Gastroesophageal sphincter (tissue), 4 donors: ENCODE results near the gene UMAD1. TPM values are rescaled to one million over a fixed set of nuclear protein-coding genes. Genes with fewer than 3 reads are reported as not detected.
A peak's percentile ranks its signal among the peaks of the same experiment; 100 is the strongest.

Experiments
- ATAC-seq: fragments of 150-250 bp; one replicate; pipeline ENCODE4 v1.9.1; 2016; ENCODE audit warnings: mild to moderate bottlenecking, moderate library complexity
- H3K27ac ChIP-seq, 4 donors: fragments of 200-600 bp; sonication (generic) in 3 of 4; 1 replicate in 3 of 4; 2 replicates in 1 of 4; pipeline ENCODE4 v1.5.1; 2016 to 2019
- H3K27me3 ChIP-seq: fragments of 200-600 bp; sonication (generic); one replicate; pipeline ENCODE4 v1.5.1; 2019
- H3K36me3 ChIP-seq, 2 donors: fragments of 200-600 bp; sonication (generic); one replicate each; pipeline ENCODE4 v1.5.1; 2019; ENCODE audit warnings: control low read depth in 1 of 2
- H3K4me1 ChIP-seq, 3 donors: fragments of 200-600 bp; sonication (generic); 1 replicate in 2 of 3; 2 replicates in 1 of 3; pipeline ENCODE4 v1.5.1; 2016 to 2019; ENCODE audit warnings: control low read depth in 2 of 3
- H3K4me3 ChIP-seq, 2 donors: fragments of 200-600 bp; sonication (generic); one replicate each; pipeline ENCODE4 v1.5.1; 2019; ENCODE audit warnings: mild to moderate bottlenecking in 1 of 2, moderate library complexity in 1 of 2
- H3K9me3 ChIP-seq, 3 donors: fragments of 200-600 bp; sonication (generic); one replicate each; pipeline ENCODE4 v1.5.1; 2017 to 2019; ENCODE audit warnings: control low read depth in 2 of 3
- EP300 ChIP-seq: sonication (generic); formaldehyde crosslinking; IDR thresholded peaks from one replicate; pipeline ENCODE4 v1.6.1; 2017; ENCODE audit warnings: antibody characterized with exemption, mild to moderate bottlenecking
- POLR2A ChIP-seq, 2 donors: fragments of 450-650 bp; IDR thresholded peaks; one replicate each; pipeline ENCODE4 v1.6.1; 2017; ENCODE audit warnings: antibody characterized with exemption in 2 of 2, mild to moderate bottlenecking in 2 of 2, moderate library complexity in 1 of 2
- POLR2AphosphoS5 ChIP-seq: sonication (generic); formaldehyde crosslinking; IDR thresholded peaks from one replicate; pipeline ENCODE4 v1.6.1; 2017; ENCODE audit warnings: antibody characterized with exemption
- WGBS, 2 donors: methylation state at CpG; one replicate each; pipeline ENCODE4 v1.1.5; 2018; ENCODE audit warnings: low coverage in 1 of 2; 5-methylcytosine and 5-hydroxymethylcytosine counted together
- total RNA-seq, 4 donors: library from RNA; depleted of rRNA; stranded (reverse); fragments of >200 nt; gene quantifications; one replicate each; pipeline ENCODE4 v1.1.0, GENCODE V29; 2016
- TF ChIP-seq, protein P1 (sequence below), 4 experiments: fragments of 200-600 bp in 2 of 4; fragments of 450-650 bp in 2 of 4; sonication (generic) in 1 of 4; IDR thresholded peaks; one replicate each; pipeline ENCODE4 v1.5.1; 2017 to 2019; ENCODE audit warnings: antibody characterized with exemption in 4 of 4, mild to moderate bottlenecking in 2 of 4, moderate library complexity in 2 of 4

UMAD1 gene
- total RNA-seq, 4 donors from 2014 or later, result 7.4 to 24.4 (median 15.9) TPM

DNA sequence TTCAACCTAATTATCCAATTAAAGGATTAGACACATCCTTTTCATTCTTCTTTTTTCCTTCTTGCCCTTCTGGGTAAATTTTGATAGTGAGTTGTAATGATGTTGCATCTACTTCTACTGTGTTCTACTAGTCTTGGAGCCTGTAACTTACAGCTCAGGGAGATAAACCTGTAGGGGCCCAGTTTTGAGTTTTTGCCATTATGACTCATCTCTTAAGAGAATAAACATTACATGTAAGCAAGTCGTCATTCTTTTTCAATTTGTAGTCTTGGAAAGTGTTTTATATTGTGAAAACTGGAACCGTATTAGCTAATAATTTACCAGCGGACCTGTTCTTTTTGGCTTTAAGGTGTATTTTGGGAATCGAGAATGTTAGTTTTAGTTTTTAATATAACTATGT, 167.6 kb downstream of the UMAD1 start:
- WGBS, 2 donors, result 46 to 63% methylated on average over 4 of the region's 4 CpGs
- no peak overlapping the region for H3K4me3 ChIP-seq
- H3K27ac ChIP-seq, result no peak overlapping the region
- peaks cover 0 to 5% of the 10 kb centered on the region in 2 donors for H3K36me3 ChIP-seq
- peak; percentile 34 for ATAC-seq
- H3K9me3 ChIP-seq, result no peaks in the 10 kb centered on the region
- no peaks in the 10 kb centered on the region for H3K27me3 ChIP-seq
- H3K4me1 ChIP-seq, result no peaks in the 10 kb centered on the region
- TF ChIP-seq, protein P1, sequence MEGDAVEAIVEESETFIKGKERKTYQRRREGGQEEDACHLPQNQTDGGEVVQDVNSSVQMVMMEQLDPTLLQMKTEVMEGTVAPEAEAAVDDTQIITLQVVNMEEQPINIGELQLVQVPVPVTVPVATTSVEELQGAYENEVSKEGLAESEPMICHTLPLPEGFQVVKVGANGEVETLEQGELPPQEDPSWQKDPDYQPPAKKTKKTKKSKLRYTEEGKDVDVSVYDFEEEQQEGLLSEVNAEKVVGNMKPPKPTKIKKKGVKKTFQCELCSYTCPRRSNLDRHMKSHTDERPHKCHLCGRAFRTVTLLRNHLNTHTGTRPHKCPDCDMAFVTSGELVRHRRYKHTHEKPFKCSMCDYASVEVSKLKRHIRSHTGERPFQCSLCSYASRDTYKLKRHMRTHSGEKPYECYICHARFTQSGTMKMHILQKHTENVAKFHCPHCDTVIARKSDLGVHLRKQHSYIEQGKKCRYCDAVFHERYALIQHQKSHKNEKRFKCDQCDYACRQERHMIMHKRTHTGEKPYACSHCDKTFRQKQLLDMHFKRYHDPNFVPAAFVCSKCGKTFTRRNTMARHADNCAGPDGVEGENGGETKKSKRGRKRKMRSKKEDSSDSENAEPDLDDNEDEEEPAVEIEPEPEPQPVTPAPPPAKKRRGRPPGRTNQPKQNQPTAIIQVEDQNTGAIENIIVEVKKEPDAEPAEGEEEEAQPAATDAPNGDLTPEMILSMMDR (IDR thresholded peaks at IDR 0.05), result no peak
- TF ChIP-seq POLR2A (IDR thresholded peaks at IDR 0.05) (no peak), POLR2AphosphoS5 (no peak), EP300 (no peak)

DNA sequence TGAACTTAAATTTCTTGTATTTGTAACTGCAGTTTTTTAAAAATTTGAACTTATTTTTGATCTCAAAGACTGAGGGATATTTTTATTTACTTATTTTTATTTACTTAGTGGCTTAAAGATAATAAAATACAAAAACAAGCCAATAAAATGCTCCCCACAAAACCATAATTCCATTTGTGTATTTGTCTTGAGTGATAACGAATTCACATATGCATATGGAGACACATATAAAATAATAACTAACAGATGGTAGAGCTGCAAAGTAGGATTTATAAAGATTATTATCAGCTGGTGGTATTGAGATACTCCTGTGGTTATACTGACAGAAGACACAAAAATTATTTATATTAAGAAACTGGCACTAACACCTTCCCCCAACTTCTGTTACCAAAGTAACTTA, 168.1 kb downstream of the UMAD1 start:
- TF ChIP-seq, protein P1 (IDR thresholded peaks at IDR 0.05), result no peak
- no peak for TF ChIP-seq EP300
- TF ChIP-seq POLR2AphosphoS5, result no peak
- no peak for TF ChIP-seq POLR2A (IDR thresholded peaks at IDR 0.05)
- no peak for ATAC-seq
- H3K27me3 ChIP-seq, result no peaks in the 10 kb centered on the region
- H3K9me3 ChIP-seq, result no peaks in the 10 kb centered on the region
- no peak overlapping the region for H3K27ac ChIP-seq
- H3K4me3 ChIP-seq, result no peak overlapping the region
- no peaks in the 10 kb centered on the region for H3K4me1 ChIP-seq
- H3K36me3 ChIP-seq, result no peaks in the 10 kb centered on the region
- WGBS, 2 donors, result 88 to 100% methylated on average over 1 of the region's 1 CpG

DNA sequence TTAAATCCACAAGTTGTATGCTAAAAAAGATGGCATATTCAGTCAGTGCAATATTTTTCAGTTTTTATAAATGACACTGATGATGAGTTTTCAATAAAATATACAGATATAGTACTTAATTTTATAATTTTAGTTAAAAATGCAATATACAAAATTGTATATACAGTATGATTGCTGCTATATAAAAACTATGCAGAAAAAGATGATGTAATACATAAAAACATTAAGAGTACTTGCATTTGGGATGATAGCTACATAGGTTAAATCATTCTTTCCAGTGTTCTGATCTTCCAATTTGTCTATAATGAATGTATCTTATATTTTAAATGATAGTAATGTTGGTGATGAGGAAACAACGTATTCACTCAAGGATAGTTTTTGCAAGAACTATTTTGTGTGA, 169.8 kb downstream of the UMAD1 start:
- whole genome bisulfite sequencing, 2 donors, result 90 to 100% methylated on average over 1 of the region's 1 CpG
- Histone ChIP-seq H3K4me3 (no peak overlapping the region), H3K27me3 (no peaks in the 10 kb centered on the region), H3K36me3 (peaks cover 0 to 4% of the 10 kb centered on the region in 2 donors), H3K4me1 (no peaks in the 10 kb centered on the region), H3K9me3 (no peaks in the 10 kb centered on the region), H3K27ac (no peak overlapping the region)
- ATAC-seq, result no peak
- TF ChIP-seq POLR2A (IDR thresholded peaks at IDR 0.05), result no peak
- no peak for TF ChIP-seq POLR2AphosphoS5
- TF ChIP-seq EP300, result no peak
- TF ChIP-seq, protein P1 (IDR thresholded peaks at IDR 0.05), result no peak

DNA sequence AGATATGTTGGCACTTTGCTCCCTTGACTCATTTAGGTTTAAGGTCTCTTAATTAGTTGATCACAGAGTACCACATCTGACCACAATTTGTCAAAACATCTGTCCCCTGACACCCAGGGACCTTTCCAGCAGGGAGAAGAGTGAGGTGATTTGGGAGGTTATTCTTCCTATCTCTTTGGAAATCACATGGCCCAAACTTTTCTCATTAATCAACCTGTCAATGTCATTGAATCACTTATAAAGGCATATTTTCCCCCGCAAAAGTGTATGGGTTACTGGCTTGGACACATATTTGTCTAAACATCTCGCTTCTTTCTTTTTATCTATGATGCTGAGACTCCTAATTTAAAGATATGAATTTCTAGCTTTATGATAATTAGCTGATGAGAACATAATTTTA, 170.3 kb downstream of the UMAD1 start:
- H3K4me1 ChIP-seq, result no peaks in the 10 kb centered on the region
- no peak overlapping the region for H3K27ac ChIP-seq
- no peaks in the 10 kb centered on the region for H3K9me3 ChIP-seq
- no peak overlapping the region for H3K4me3 ChIP-seq
- WGBS, 2 donors, result 97 to 100% methylated on average over 2 of the region's 2 CpGs
- TF ChIP-seq POLR2A (IDR thresholded peaks at IDR 0.05) (no peak), EP300 (no peak), POLR2AphosphoS5 (no peak)
- TF ChIP-seq, protein P1 (IDR thresholded peaks at IDR 0.05), result no peak
- peaks cover 0 to 4% of the 10 kb centered on the region in 2 donors for H3K36me3 ChIP-seq
- ATAC-seq, result no peak
- H3K27me3 ChIP-seq, result no peaks in the 10 kb centered on the region

DNA sequence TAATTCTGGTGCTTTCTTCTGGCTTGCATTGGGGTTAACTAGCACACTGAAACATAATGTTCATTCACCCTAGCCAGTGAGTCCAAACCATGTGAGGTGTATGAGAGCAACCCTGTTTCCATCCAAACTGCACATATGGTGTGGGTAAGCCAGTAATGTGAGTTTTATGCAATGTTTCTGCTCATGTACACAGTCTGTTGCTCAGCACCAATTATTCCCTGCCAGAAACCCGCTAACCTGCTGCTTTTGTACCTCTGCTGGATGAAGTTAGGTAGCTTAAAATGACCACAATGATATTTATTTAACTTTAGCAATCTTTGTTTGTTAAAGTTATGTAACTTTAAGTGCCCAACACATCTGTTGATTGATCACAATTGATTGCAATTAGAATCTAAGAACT, 171.6 kb downstream of the UMAD1 start:
- H3K36me3 ChIP-seq, result peaks cover 0 to 4% of the 10 kb centered on the region in 2 donors
- H3K9me3 ChIP-seq, result no peaks in the 10 kb centered on the region
- TF ChIP-seq POLR2AphosphoS5, result no peak
- TF ChIP-seq EP300, result no peak
- TF ChIP-seq POLR2A (IDR thresholded peaks at IDR 0.05), result no peak
- TF ChIP-seq, protein P1 (IDR thresholded peaks at IDR 0.05), result no peak
- H3K27ac ChIP-seq, result no peak overlapping the region
- no peak for ATAC-seq
- H3K4me1 ChIP-seq, result no peaks in the 10 kb centered on the region
- 70 to 93% methylated on average over 1 of the region's 1 CpG for WGBS, 2 donors
- H3K4me3 ChIP-seq, result no peak overlapping the region
- no peaks in the 10 kb centered on the region for H3K27me3 ChIP-seq
